Smooth muscle cell (in vitro differentiated cells): Measurements from ENCODE around the gene ACSL6. TPM values are rescaled to one million over a fixed set of nuclear protein-coding genes. Genes with fewer than 3 reads are reported as not detected.

ENCODE experiments used
- DNase-seq: peaks from one replicate; lab custom pipeline; 2025; ENCODE audit not compliant: unreplicated experiment; lab: John Stamatoyannopoulos, UW
- H2AFZ ChIP-seq: fragments of 200-600 bp; sonication (generic); 2 replicates; pipeline ENCODE4 v1.6.0; 2016; ENCODE audit warnings: antibody characterized with exemption, low read depth, mild to moderate bottlenecking
- H3F3A ChIP-seq: fragments of 200-600 bp; sonication (generic); 2 replicates; pipeline ENCODE4 v1.6.0; 2017; ENCODE audit warnings: antibody characterized with exemption, low read depth
- H3K27ac ChIP-seq: fragments of 200-600 bp; sonication (generic); 2 replicates; pipeline ENCODE4 v1.5.1; 2016; ENCODE audit warnings: low read depth, mild to moderate bottlenecking
- H3K27me3 ChIP-seq: fragments of 200-600 bp; sonication (generic); 2 replicates; pipeline ENCODE4 v1.6.1; 2016; ENCODE audit warnings: low read depth, mild to moderate bottlenecking
- H3K36me3 ChIP-seq: fragments of 200-600 bp; sonication (generic); 2 replicates; pipeline ENCODE4 v1.5.1; 2016; ENCODE audit warnings: low read depth
- H3K4me1 ChIP-seq: fragments of 200-600 bp; sonication (generic); 2 replicates; pipeline ENCODE4 v1.5.1; 2016; ENCODE audit warnings: low read depth
- H3K4me2 ChIP-seq: fragments of 200-600 bp; sonication (generic); 2 replicates; pipeline ENCODE4 v1.6.0; 2016; ENCODE audit warnings: mild to moderate bottlenecking
- H3K4me3 ChIP-seq: fragments of 200-600 bp; sonication (generic); 2 replicates; pipeline ENCODE4 v1.5.1; 2016; ENCODE audit warnings: mild to moderate bottlenecking
- H3K79me2 ChIP-seq: fragments of 200-600 bp; sonication (generic); 2 replicates; pipeline ENCODE4 v1.6.0; 2016; ENCODE audit warnings: low read depth, mild to moderate bottlenecking
- H3K9ac ChIP-seq: fragments of 200-600 bp; sonication (generic); 2 replicates; pipeline ENCODE4 v1.6.0; 2016; ENCODE audit warnings: low read depth
- H3K9me3 ChIP-seq: fragments of 200-600 bp; sonication (generic); replicated peaks from 2 replicates; pipeline ENCODE4 v1.5.1; 2016; ENCODE audit warnings: low read depth
- H4K20me1 ChIP-seq: fragments of 200-600 bp; sonication (generic); 2 replicates; pipeline ENCODE4 v1.6.0; 2016; ENCODE audit warnings: low read depth
- WGBS: methylation state at CpG from one replicate; pipeline ENCODE4 v1.1.7; 2016; ENCODE audit warnings: low lambda C conversion rate; 5-methylcytosine and 5-hydroxymethylcytosine counted together
- polyA plus RNA-seq: library from polyadenylated mRNA; unstranded; fragments of >200 nt; fragmentation: Nextera tagmentation; extraction: Ambion mirVana; gene quantifications from 2 replicates; pipeline ENCODE4 v1.2.1, GENCODE V29; 2016
- total RNA-seq: library from RNA; depleted of rRNA; stranded (reverse); fragments of >200 nt; gene quantifications from 2 replicates; pipeline ENCODE4 v1.2.3, GENCODE V29; 2014
- TF ChIP-seq, protein P1 (sequence below): fragments of 200-600 bp; sonication (generic); IDR thresholded peaks from 2 replicates; pipeline ENCODE4 v1.5.1; 2017; ENCODE audit warnings: borderline replicate concordance, mild to moderate bottlenecking, antibody characterized with exemption; ENCODE audit not compliant: insufficient read depth, poor library complexity, severe bottlenecking

Gene ACSL6
- total and polyA plus RNA-seq, 2 experiments from 2014 or later = not detected

DNA sequence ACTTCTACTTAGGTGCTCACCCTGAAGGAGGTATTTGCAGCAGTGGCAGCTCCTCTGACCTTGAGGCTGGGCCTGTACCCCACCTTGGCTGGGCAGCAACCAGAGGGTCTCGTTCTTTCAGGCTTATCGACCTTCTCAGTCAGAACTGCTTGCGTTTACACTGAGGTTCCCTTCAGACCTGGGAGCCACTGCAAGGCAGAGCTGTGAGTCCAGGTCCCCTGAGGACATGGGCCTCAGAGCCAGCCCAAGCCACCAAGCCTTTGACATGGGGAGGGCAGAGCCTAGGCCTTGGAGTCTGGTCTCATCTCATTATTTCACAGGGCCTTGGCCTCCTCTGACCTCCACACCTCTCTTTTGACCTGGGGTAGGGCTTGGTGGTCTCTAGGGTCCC is 13.7 kb downstream of the ACSL6 start:
- H4K20me1 ChIP-seq = no peaks in the 10 kb centered on the region
- H3K27me3 ChIP-seq = no peaks in the 10 kb centered on the region
- TF ChIP-seq, protein P1, sequence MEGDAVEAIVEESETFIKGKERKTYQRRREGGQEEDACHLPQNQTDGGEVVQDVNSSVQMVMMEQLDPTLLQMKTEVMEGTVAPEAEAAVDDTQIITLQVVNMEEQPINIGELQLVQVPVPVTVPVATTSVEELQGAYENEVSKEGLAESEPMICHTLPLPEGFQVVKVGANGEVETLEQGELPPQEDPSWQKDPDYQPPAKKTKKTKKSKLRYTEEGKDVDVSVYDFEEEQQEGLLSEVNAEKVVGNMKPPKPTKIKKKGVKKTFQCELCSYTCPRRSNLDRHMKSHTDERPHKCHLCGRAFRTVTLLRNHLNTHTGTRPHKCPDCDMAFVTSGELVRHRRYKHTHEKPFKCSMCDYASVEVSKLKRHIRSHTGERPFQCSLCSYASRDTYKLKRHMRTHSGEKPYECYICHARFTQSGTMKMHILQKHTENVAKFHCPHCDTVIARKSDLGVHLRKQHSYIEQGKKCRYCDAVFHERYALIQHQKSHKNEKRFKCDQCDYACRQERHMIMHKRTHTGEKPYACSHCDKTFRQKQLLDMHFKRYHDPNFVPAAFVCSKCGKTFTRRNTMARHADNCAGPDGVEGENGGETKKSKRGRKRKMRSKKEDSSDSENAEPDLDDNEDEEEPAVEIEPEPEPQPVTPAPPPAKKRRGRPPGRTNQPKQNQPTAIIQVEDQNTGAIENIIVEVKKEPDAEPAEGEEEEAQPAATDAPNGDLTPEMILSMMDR = no peak
- 98% methylated on average over 3 of the region's 3 CpGs for WGBS
- DNase-seq = no peak
- no peak overlapping the region for H2AFZ ChIP-seq
- H3K4me2 ChIP-seq = no peak overlapping the region
- no peaks in the 10 kb centered on the region for H3K79me2 ChIP-seq
- no peaks in the 10 kb centered on the region for H3K9me3 ChIP-seq
- no peak overlapping the region for H3K9ac ChIP-seq
- no peaks in the 10 kb centered on the region for H3F3A ChIP-seq
- peaks cover 5% of the 10 kb centered on the region for H3K4me1 ChIP-seq
- no peak overlapping the region for H3K27ac ChIP-seq
- no peaks in the 10 kb centered on the region for H3K36me3 ChIP-seq
- no peak overlapping the region for H3K4me3 ChIP-seq

DNA sequence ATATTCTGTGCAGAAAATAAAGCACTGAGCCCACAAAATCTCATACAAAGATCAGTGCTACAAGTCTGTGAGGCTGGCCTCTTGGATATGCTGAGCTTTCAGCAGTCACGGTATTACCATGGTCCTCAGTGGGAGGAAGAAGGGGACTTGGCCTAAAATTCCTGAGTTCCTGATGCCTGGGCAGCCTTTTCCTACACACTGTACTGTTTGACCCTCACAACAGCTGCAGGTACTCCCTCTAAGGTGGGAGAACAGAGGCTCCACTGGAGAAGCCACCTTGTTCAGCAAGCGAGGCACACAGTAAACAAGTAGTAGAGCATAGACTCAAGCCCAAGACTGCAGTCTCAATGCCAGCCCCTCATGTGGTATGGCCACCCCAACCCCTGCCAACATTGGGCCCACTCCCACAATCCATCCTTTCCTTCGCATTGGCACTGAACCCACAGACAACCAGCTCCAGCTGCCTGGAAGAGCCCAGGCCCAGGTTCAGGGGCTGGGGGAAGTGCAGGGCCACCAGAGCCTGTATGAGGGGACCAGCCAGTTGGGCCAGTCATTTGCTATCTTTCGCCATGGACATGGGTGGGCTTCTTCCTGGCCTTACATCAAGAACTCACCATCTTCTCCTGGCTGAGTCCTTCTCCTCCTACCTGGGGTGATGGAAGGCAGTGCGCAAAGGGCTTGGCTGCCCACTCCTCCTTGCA is 14.3 kb downstream of the ACSL6 start:
- no peaks in the 10 kb centered on the region for H3K27me3 ChIP-seq
- no peak overlapping the region for H3K4me3 ChIP-seq
- H3K36me3 ChIP-seq = no peaks in the 10 kb centered on the region
- H3K27ac ChIP-seq = no peak overlapping the region
- H3K9me3 ChIP-seq = no peaks in the 10 kb centered on the region
- no peak overlapping the region for H3K4me2 ChIP-seq
- no peak overlapping the region for H3K9ac ChIP-seq
- H3K4me1 ChIP-seq = peaks cover 5% of the 10 kb centered on the region
- 88% methylated on average over 5 of the region's 5 CpGs for WGBS
- H2AFZ ChIP-seq = no peak overlapping the region
- no peaks in the 10 kb centered on the region for H4K20me1 ChIP-seq
- TF ChIP-seq, protein P1 = no peak
- H3F3A ChIP-seq = no peaks in the 10 kb centered on the region
- no peak for DNase-seq
- H3K79me2 ChIP-seq = no peaks in the 10 kb centered on the region

DNA sequence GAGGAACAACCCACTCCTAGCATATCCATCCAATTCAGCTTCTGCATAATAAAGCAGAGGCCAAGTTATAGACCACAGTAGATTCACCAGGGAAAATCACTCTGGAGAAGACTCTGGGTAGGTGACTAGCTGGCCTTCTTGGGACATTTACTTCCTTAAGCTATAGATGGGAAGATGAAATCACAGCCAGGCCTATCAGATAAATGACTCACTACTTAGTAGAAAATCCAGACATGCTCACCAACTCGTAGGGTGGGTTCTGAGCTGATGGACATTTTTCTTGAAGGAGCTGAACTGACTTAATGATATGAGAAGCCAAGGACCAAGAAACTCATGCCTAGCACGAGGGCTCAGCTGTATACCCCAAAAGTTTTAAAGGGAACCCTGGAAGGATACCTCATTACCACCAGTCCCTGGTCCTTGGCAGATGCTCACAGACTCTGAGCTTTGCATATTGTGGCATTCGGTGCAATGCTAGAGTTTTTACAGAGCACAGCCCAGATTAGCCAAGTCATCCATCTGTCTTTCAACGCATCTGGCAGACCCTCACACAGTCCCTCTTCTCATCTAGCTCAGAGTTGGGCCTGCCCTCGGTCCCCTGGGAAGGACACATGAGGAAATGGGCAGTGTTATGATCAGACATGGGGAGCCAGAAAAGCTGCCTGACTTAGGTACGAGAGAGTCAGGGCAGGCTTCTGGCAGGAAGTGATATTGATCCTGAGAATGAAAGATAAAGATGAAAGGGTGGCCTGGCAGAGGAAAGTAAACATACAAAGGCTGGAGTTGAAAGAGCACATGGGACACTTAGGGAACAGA is 15.0 kb downstream of the ACSL6 start:
- Histone ChIP-seq H3F3A (no peaks in the 10 kb centered on the region), H3K9ac (no peak overlapping the region), H4K20me1 (no peaks in the 10 kb centered on the region), H3K4me1 (peaks cover 5% of the 10 kb centered on the region), H3K36me3 (no peaks in the 10 kb centered on the region), H3K27ac (no peak overlapping the region), H3K27me3 (no peaks in the 10 kb centered on the region), H2AFZ (no peak overlapping the region), H3K9me3 (no peaks in the 10 kb centered on the region), H3K79me2 (no peaks in the 10 kb centered on the region), H3K4me2 (no peak overlapping the region), H3K4me3 (no peak overlapping the region)
- TF ChIP-seq, protein P1 = no peak
- 36% methylated on average over 6 of the region's 6 CpGs for WGBS
- no peak for DNase-seq
